ENCODE data around the gene OR6V1. TPM values are rescaled to one million over a fixed set of nuclear protein-coding genes. Genes with fewer than 3 reads are reported as not detected.

The OR6V1 gene, protein sequence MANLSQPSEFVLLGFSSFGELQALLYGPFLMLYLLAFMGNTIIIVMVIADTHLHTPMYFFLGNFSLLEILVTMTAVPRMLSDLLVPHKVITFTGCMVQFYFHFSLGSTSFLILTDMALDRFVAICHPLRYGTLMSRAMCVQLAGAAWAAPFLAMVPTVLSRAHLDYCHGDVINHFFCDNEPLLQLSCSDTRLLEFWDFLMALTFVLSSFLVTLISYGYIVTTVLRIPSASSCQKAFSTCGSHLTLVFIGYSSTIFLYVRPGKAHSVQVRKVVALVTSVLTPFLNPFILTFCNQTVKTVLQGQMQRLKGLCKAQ
- total RNA-seq = not detected

DNA sequence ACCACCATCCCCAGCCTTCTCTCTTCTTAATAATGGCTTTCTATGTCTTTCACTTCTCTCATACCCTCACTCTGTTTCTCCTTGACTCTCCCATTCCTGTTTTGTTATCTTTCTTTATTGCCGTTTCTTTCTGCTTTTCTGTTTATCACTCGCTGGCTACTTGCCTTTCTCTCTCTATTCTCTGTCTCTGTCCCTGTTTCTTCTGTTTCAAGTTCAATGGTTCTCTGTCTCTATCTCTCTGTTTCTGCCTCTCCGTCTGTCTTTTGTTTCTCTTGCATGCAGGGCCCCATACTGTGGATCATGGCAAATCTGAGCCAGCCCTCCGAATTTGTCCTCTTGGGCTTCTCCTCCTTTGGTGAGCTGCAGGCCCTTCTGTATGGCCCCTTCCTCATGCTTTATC is at the start of gene OR6V1:
OR6V1 (plus strand) TSS at position 301 of the 400 bp plus-strand sequence; CDS start at position 301, 0 bp downstream.
- DNase-seq (ENCODE audit: low read depth in 2 of 3, low spot score in 2 of 3) = no peak

- no peak for DNase-seq (ENCODE audit: low read depth in 2 of 3, low spot score in 2 of 3)
These were observed 49.2 kb upstream of the OR6V1 start for GRCh38 chr7:143002898-143003297.

- peak; percentile 47 to 79 (median 51) for DNase-seq (ENCODE audit: low read depth in 2 of 3, low spot score in 2 of 3)
These were observed 48.6 kb upstream of the OR6V1 start for GRCh38 chr7:143003393-143004051.

- DNase-seq (ENCODE audit: low read depth in 2 of 3, low spot score in 2 of 3) = no peak
These were observed 46.4 kb upstream of the OR6V1 start for GRCh38 chr7:143005632-143006260.

DNA sequence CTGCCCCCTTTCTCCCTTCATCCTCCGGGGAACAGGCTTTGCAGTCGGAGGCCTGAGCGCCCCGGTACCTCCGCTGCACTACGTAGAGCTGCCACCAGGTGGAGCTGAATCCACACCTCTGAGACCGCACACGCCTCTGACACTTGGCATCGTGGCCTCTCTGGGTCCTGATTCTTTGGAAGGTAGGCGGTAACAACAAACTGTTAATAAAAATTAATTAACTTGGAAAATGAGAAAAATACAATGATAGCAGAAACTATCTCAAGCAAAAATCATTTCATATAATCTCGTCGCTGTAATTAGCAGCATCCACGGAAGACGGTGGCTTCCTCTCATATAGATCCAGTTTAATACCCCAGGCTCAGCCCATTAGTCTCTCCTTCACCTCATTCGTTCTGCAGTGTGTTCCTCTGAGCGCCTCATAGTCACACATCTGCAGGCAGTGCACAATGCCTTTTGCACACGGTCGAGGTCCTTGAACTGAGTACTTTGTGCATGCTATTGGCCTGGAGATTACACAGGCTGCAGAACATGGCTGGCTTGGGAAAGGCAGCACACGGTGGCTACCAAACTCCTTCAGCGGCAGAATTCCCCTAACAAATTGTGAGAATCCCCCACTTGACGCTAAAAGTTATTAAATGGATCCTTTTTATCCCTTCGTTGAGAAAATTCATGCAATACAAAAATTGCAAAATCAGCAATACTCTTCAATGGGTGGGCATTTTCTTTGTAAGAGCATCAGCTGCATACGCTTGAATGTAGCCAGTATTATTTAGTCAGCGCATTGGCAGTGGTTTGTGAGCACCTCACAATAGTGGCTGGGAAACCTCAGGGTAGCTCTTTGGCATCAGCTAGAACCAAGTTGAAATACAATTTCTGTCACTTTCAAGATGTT is 43.9 kb upstream of the OR6V1 start:
- peak; percentile 68 to 86 (median 71) for DNase-seq (ENCODE audit: low read depth in 2 of 3, low spot score in 2 of 3)

DNA sequence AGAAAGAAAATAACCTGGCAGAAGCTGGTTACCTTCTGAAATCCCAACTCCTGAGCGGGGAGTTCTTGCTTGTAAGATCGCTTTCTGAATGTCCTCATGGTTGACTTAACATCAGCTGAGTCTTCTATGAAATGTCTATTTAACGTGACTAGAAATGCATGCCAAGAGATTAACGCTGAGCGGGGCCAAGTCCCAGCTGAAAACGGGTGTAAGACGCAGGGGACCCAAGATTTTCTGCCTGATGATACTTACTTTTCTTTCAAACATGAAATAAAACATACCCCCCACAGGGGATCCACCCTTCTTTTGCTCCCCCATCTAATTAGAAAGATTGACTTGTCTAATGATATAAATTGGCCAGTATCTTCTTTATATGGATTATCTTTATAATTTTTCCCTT is 40.1 kb upstream of the OR6V1 start:
- DNase-seq (ENCODE audit: low read depth in 2 of 3, low spot score in 2 of 3) = no peak

DNA sequence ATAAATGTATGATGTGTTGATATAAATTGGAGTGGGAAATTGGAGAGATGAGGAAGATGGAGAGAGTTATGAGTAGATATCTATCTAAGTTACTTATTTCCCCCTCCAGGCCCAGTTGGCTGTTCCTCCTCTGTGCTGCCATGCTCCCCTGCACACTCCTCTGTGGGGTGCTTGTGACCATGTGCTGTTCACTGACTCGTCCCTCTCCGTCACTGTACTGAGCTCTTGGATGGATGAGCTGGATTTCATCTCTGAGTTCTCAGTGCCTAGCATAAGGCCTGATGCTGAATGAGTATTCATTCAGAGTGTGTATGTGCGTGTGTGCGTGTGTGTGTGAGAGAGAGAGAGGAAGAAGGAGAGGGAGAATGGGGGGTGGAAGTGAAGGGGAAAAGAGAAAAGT is 39.7 kb upstream of the OR6V1 start:
- DNase-seq (ENCODE audit: low read depth in 2 of 3, low spot score in 2 of 3) = no peak

- no peak for DNase-seq (ENCODE audit: low read depth in 2 of 3, low spot score in 2 of 3)
These were observed 38.7 kb upstream of the OR6V1 start for GRCh38 chr7:143013473-143013872.

- DNase-seq (ENCODE audit: low read depth in 2 of 3, low spot score in 2 of 3) = no peak
These were observed 38.2 kb upstream of the OR6V1 start for GRCh38 chr7:143013893-143014292.

DNA sequence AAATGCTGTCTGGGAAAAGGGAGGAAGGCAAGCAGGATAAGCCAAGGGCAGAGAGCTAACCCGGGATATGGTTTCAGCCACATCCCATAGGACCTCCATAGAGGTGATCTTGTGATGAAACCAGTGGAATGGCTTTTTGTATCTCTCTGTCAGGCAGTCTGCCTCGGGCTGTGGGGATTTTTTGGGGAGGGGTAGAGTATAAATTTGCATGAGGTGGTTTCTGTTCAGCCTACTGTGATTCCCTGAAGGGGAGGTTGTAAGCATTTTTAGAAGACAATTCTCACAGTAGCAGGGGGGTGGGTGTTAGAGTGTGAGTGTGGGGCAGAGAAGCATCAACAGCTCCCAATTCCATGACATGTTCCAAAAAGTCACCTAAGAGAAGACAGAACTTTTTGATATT is 37.1 kb upstream of the OR6V1 start:
- no peak for DNase-seq (ENCODE audit: low read depth in 2 of 3, low spot score in 2 of 3)

DNA sequence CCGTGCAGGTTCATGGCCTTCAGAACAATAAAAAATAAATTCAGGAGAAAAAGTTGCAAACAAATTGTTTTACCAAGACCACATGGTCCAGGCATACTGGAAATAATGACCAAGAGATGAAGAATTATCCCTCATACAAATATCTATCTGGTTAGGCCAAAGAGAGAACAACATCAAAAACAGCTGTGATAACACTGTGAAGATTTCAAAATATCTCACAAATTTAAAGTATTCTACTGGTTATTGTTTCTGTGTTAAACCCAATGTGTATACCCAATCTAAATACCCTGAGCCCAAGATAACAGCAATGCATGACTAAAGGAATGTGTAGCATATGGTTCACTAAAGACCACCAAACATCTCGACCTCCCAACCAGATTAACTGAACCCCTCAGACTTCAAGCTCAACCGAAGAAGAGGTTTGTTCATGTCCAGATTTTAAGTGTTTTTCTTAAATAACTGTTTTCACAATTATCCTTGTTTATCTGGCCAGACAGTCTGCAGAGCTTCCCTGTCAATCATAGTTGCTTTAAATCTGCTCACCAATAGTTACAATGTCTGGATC is 36.1 kb upstream of the OR6V1 start:
- no peak for DNase-seq (ENCODE audit: low read depth in 2 of 3, low spot score in 2 of 3)

GRCh38 chr7:143016996-143017395 is 35.1 kb upstream of the OR6V1 start:
- no peak for DNase-seq (ENCODE audit: low read depth in 2 of 3, low spot score in 2 of 3)

DNA sequence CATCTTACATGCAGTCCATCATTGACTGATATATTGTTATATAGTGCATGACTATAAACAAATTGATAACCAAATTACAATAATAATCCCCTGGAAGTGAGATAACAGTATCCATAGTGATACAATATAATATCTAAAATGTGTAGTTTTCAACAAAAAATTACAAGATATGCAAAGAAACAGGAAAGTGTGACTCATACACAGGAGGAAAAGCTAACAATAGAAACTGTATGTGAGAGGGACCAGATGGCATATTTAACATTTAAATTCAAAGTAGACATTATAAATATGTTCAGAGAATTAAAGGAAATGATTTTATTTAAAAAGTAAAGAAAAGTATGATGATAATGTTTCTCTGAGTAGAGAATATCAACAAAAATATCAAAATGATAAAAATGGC is 33.2 kb upstream of the OR6V1 start:
- no peak for DNase-seq (ENCODE audit: low read depth in 2 of 3, low spot score in 2 of 3)

DNA sequence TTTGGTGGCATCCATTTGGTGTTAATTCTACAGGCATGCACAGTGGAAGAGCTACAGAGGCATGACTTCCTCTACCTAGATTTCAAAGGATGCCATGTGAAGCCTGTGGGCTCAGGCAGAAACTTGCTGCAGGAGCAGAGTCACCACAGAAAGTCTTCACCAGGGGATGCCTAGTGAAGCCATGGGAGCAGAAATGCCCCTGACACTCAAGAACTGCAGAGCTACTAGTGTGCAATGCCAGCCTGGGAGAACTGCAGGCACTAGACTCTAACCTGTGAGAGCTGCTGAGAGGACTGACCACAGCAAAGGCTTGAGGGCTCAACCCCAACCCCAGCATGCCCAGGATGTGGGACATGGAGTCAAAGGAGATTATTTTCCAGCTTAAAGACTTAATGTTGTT is 29.1 kb upstream of the OR6V1 start:
- DNase-seq (ENCODE audit: low read depth in 2 of 3, low spot score in 2 of 3) = no peak

DNA sequence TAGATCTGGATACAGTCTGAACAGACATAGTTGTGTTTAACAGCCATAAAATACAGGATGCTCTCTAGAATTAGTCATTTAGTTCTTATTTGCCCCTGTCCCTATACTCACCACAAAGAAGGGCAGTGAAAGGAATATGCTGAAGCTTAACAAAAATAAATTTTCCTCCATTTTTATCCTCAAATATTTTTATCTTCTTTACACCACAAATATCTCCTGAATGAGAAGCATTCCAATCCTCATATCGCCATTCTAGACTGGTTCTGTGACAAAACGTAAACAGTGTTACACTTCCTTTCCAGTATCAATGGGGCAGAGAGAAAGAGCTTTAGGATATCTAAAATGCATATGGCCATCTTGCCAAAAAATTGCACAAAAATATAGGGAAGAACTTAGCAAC is 26.8 kb upstream of the OR6V1 start:
- no peak for DNase-seq (ENCODE audit: low read depth in 2 of 3, low spot score in 2 of 3)

DNA sequence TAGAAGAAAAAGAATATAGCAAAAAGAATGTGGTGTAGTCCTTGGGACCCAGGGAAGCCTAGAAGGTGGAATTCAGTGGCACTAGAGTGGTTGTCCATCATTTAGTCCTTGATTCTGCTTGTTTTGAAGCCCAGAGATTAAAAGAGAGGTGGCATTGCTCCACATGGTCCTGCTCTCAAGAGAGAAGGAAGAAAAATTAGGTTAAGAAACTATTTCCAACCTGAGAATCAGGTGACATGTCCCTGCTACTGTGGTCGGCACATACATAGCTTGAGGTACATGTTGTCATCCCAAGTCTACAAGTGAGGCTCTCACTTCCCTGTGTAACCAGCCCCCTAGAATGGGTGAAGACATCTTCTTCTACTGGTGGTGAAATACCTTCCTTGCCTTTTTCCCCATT is 25.1 kb upstream of the OR6V1 start, which contains the start of gene OR9A2:
OR9A2 (minus strand) TSS at position 101 of the 400 bp plus-strand sequence; CDS start at position 101, 0 bp downstream.
- no peak for DNase-seq (ENCODE audit: low read depth in 2 of 3, low spot score in 2 of 3)

DNA sequence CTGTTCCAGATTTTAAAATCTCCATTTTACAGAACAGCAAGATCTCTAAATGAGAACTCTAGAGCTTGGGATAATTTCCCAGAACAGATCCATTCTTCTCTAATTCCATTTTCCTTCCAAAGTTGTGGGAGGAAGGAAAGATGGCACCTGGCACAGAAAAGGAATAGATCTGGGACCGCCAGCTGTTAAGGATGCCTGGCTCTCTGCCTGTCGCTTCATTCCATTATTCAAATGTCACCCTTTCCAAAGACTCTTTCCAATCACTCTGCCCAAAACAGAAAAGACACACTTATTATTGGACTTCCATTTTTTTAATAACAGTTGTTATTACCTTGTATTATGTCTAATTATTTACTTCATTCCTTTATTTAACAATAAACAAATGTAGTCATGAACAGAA is 24.5 kb upstream of the OR6V1 start:
- no peak for DNase-seq (ENCODE audit: low read depth in 2 of 3, low spot score in 2 of 3)

GRCh38 chr7:143038635-143039034 is 13.5 kb upstream of the OR6V1 start:
- DNase-seq (ENCODE audit: low read depth in 2 of 3, low spot score in 2 of 3) = no peak

DNA sequence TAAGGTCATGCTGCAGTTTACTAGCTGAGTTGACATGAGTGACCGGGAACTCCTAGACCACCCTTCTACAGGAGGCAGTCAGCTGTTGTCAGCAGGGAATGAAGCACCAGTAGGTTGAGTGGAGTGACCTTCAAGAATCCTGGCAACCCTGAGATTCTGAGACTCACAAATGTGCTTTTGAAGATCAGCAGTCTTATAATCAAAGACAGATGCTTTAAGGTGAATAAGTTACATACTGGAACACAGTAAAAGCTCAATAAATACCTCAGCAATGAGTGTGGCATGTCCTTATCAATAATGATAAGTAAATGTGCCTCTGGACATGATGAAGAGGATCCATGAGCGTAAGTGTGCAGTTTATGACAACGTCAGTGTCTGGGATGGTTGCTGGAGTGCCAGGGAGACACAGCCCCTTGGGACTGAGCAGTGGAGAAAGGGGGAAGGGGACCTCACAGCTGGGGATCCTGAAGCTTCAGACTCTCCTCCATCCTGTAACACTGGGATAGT is 11.9 kb upstream of the OR6V1 start:
- DNase-seq (ENCODE audit: low read depth in 2 of 3, low spot score in 2 of 3) = no peak

DNA sequence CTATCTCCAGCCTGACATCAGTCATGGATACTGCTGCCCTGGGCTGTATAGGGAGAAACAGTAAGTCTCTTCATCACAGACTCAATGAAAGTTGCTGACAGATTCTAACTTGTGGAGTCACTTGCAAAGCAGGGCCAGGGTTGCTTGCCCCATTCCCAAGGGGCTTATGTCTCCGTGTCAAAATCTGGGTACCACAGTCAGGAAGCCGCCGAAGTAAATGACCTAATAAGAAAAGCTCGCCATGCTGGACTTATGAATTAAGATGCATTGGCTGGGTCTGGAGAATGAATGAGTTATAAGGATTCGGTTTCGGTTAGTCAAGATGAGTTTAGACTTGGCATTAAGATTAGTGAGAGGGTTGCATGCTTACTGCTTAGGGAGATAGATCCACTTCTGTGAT is 10.8 kb upstream of the OR6V1 start:
- DNase-seq (ENCODE audit: low read depth in 2 of 3, low spot score in 2 of 3) = no peak
